Tibial nerve (tissue), 4 donors: Measurements from ENCODE around the gene ZNF92. TPM values are rescaled to one million over a fixed set of nuclear protein-coding genes. Genes with fewer than 3 reads are reported as not detected.
"Not testable (repeated sequence)": the region's sequence is repeated elsewhere in the genome, so short reads cannot be mapped to it uniquely, and the experiment has no call there.

Experiments used
- DNase-seq, 2 donors: peaks; one replicate each; pipeline ENCODE4 v3.0.0-alpha.2; 2019; ENCODE audit warnings: low spot score in 2 of 2
- H3K27ac ChIP-seq, 4 donors: fragments of 200-600 bp; sonication (generic) in 3 of 4; one replicate each; pipeline ENCODE4 v1.5.1; 2017 to 2019; ENCODE audit warnings: mild to moderate bottlenecking in 1 of 4
- H3K27me3 ChIP-seq, 2 donors: fragments of 200-600 bp; sonication (generic) in 1 of 2; one replicate each; pipeline versions ENCODE4 v1.5.1 to v1.6.0; 2017 to 2019
- H3K36me3 ChIP-seq, 3 donors: fragments of 200-600 bp; sonication (generic); one replicate each; pipeline ENCODE4 v1.5.1; 2018 to 2019
- H3K4me1 ChIP-seq, 4 donors: fragments of 200-600 bp; sonication (generic) in 3 of 4; one replicate each; pipeline ENCODE4 v1.5.1; 2017 to 2019
- H3K4me3 ChIP-seq, 4 donors: fragments of 200-600 bp; sonication (generic) in 3 of 4; one replicate each; pipeline ENCODE4 v1.5.1; 2017 to 2019; ENCODE audit warnings: mild to moderate bottlenecking in 1 of 4, moderate library complexity in 1 of 4
- H3K9me3 ChIP-seq, 4 donors: fragments of 200-600 bp; sonication (generic) in 3 of 4; one replicate each; pipeline ENCODE4 v1.5.1; 2017 to 2019
- EP300 ChIP-seq, 2 donors: sonication (generic); formaldehyde crosslinking; IDR thresholded peaks; one replicate each; pipeline ENCODE4 v1.6.1; 2017; ENCODE audit warnings: antibody characterized with exemption in 2 of 2, mild to moderate bottlenecking in 1 of 2
- POLR2A ChIP-seq, 2 donors: fragments of 450-650 bp; IDR thresholded peaks; one replicate each; pipeline ENCODE4 v1.6.1; 2017; ENCODE audit warnings: antibody characterized with exemption in 2 of 2, mild to moderate bottlenecking in 2 of 2, moderate library complexity in 2 of 2
- WGBS, 2 donors: methylation state at CpG; one replicate each; pipeline ENCODE4 v1.1.5; 2018; 5-methylcytosine and 5-hydroxymethylcytosine counted together
- total RNA-seq, 4 donors: library from RNA; depleted of rRNA; stranded (reverse); fragments of >200 nt; gene quantifications; one replicate each; pipeline ENCODE4 v1.1.0, GENCODE V29; 2016
- TF ChIP-seq, protein P1 (sequence below), 5 experiments: fragments of 200-600 bp in 3 of 5; fragments of 450-650 bp in 2 of 5; sonication (generic) in 3 of 5; IDR thresholded peaks; one replicate each; pipeline ENCODE4 v1.5.1; 2016 to 2019; ENCODE audit warnings: antibody characterized with exemption in 5 of 5, mild to moderate bottlenecking in 3 of 5, moderate library complexity in 2 of 5

ZNF92 gene
- total RNA-seq, 4 donors from 2014 or later: 3.9 to 7.9 (median 5.1) TPM

DNA sequence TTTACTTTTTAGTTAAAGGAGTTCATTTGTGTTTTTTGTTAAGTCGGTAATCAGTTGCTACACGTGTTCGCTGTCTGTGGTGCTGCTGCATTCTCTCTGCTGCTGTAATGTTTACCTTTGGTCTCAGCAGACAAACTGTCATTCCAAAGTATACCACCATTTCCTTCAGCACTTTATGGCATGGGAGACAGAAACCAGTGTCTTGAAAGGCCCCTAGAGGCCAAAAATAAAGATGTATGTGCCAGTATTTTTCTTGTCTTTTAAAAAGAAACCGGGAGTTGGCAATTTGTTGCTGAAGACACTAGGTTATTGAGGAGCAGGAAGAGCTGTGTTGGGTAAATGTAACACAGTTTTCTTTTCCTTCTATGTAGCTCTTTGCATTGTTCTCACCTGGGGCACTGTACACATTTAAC is 24.1 kb downstream of the ZNF92 start:
- peaks cover 0 to 75% (median 8%) of the 10 kb centered on the region in 4 donors for H3K9me3 ChIP-seq
- no peaks in the 10 kb centered on the region for H3K27me3 ChIP-seq
- H3K27ac ChIP-seq: no peak overlapping the region
- TF ChIP-seq POLR2A (IDR thresholded peaks at IDR 0.05): no peak
- TF ChIP-seq, protein P1, sequence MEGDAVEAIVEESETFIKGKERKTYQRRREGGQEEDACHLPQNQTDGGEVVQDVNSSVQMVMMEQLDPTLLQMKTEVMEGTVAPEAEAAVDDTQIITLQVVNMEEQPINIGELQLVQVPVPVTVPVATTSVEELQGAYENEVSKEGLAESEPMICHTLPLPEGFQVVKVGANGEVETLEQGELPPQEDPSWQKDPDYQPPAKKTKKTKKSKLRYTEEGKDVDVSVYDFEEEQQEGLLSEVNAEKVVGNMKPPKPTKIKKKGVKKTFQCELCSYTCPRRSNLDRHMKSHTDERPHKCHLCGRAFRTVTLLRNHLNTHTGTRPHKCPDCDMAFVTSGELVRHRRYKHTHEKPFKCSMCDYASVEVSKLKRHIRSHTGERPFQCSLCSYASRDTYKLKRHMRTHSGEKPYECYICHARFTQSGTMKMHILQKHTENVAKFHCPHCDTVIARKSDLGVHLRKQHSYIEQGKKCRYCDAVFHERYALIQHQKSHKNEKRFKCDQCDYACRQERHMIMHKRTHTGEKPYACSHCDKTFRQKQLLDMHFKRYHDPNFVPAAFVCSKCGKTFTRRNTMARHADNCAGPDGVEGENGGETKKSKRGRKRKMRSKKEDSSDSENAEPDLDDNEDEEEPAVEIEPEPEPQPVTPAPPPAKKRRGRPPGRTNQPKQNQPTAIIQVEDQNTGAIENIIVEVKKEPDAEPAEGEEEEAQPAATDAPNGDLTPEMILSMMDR (IDR thresholded peaks at IDR 0.05): no peak
- no peak for TF ChIP-seq EP300 (IDR thresholded peaks at IDR 0.05)
- no peak overlapping the region for H3K4me3 ChIP-seq
- DNase-seq: no peak
- 64 to 76% methylated on average over 4 of the region's 4 CpGs for WGBS, 2 donors
- H3K36me3 ChIP-seq: peaks cover 0 to 85% (median 19%) of the 10 kb centered on the region in 3 donors
- H3K4me1 ChIP-seq: no peaks in the 10 kb centered on the region

DNA sequence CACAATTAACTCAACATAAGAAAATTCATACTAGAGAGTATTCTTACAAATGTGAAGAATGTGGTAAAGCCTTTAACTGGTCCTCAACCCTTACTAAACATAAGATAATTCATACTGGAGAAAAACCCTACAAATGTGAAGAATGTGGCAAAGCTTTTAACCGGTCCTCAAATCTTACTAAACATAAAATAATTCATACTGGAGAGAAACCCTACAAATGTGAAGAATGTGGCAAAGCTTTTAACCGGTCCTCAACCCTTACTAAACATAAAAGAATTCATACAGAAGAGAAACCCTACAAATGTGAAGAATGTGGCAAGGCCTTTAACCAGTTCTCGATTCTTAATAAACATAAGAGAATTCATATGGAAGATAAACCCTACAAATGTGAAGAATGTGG is 25.0 kb downstream of the ZNF92 start:
- 52 to 59% methylated on average over 3 of the region's 3 CpGs for WGBS, 2 donors
- not testable (repeated sequence) for H3K27me3 ChIP-seq, DNase-seq, H3K27ac ChIP-seq, H3K4me3 ChIP-seq, H3K4me1 ChIP-seq
- Histone ChIP-seq H3K36me3 (peaks cover 0 to 77% (median 16%) of the 10 kb centered on the region in 3 donors), H3K9me3 (peaks cover 0 to 85% (median 11%) of the 10 kb centered on the region in 4 donors)

DNA sequence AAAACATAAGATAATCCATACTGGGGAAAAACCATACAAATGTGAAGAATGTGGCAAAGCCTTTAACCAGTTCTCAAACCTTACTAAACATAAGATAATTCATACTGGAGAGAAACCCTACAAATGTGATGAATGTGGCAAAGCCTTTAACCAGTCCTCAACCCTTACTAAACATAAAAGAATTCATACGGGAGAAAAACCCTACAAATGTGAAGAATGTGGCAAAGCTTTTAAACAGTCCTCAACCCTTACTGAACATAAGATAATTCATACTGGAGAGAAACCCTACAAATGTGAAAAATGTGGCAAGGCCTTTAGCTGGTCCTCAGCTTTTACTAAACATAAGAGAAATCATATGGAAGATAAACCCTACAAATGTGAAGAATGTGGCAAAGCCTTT is 25.4 kb downstream of the ZNF92 start:
- not testable (repeated sequence) for DNase-seq, H3K4me3 ChIP-seq, H3K27ac ChIP-seq, H3K4me1 ChIP-seq, H3K27me3 ChIP-seq
- Histone ChIP-seq H3K9me3 (peaks cover 0 to 89% (median 12%) of the 10 kb centered on the region in 4 donors), H3K36me3 (peaks cover 0 to 77% (median 16%) of the 10 kb centered on the region in 3 donors)
- 63 to 78% methylated on average over 1 of the region's 1 CpG for WGBS, 2 donors

DNA sequence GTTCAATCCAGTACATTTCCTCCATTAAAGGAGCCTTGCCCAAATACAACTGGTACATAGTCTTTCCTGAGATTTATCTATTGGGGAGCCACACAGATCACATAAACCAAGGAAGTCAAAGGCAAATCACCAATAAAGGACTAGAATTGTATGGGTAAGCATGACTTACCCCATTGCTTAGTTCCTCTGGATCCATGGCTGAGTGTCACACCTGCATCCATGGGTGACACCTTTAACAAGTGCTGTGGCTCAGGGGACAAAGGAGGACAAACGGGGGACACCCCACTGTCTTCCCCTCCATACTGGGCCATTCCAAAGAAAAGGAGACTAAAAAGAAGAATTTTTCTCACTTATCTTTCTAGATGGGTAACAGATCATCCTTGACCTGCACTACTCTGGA is 30.4 kb downstream of the ZNF92 start:
- no peak for DNase-seq
- H3K27ac ChIP-seq: no peak overlapping the region
- 63 to 77% methylated on average over 1 of the region's 1 CpG for WGBS, 2 donors
- TF ChIP-seq POLR2A (IDR thresholded peaks at IDR 0.05): no peak
- H3K36me3 ChIP-seq: peaks cover 0 to 32% (median 7%) of the 10 kb centered on the region in 3 donors
- peaks cover 0 to 86% (median 16%) of the 10 kb centered on the region in 4 donors for H3K9me3 ChIP-seq
- H3K4me3 ChIP-seq: no peak overlapping the region
- no peaks in the 10 kb centered on the region for H3K27me3 ChIP-seq
- H3K4me1 ChIP-seq: no peaks in the 10 kb centered on the region

DNA sequence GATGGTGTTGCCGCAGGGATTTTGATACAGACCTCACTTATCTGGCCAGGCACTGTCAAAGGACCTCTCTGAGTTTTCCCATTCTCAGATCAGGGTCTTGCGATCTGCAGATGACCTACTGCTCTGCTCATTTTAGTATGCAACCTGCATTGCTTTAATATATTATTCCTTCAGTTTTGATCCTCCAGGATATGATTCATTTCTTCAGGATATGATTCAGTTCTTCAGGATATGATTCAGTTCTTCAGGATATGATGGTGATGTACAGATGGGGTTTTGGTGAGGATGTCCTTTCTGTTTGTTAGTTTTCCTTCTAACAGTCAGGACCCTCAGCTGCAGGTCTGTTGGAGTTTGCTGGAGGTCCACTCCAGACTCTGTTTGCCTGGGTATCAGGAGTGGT is 33.1 kb downstream of the ZNF92 start:
- H3K4me3 ChIP-seq, H3K27ac ChIP-seq, H3K36me3 ChIP-seq, H3K4me1 ChIP-seq, H3K27me3 ChIP-seq, DNase-seq: not testable (repeated sequence)
- 95 to 96% methylated on average over 2 of the region's 2 CpGs for WGBS, 2 donors
- H3K9me3 ChIP-seq: peaks cover 0 to 64% (median 13%) of the 10 kb centered on the region in 4 donors

DNA sequence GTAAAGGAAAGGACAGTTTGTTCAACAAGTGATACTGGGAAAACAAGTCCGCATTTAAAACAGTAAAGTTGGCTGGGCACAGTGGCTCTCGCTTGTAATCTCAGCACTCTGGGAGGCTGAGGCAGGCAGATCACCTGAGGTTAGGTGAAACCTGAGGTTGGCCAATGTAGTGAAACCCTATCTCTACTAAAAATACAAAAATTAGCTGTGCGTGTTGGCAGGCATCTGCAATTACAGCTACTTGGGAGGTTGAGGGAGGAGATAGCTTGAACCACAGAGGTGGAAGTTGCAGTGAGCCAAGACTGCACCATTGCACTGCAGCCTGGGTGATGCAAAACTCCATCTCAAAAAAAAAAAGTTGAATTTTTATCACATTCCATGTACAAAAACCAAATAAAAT is 35.7 kb downstream of the ZNF92 start:
- H3K4me3 ChIP-seq: no peak overlapping the region
- no peak overlapping the region for H3K27ac ChIP-seq
- H3K27me3 ChIP-seq: no peaks in the 10 kb centered on the region
- TF ChIP-seq, protein P1 (IDR thresholded peaks at IDR 0.05): no peak
- TF ChIP-seq POLR2A (IDR thresholded peaks at IDR 0.05): no peak
- TF ChIP-seq EP300 (IDR thresholded peaks at IDR 0.05): no peak
- peaks cover 0 to 40% (median 6%) of the 10 kb centered on the region in 4 donors for H3K9me3 ChIP-seq
- H3K36me3 ChIP-seq: no peaks in the 10 kb centered on the region
- no peak for DNase-seq
- no peaks in the 10 kb centered on the region for H3K4me1 ChIP-seq
- WGBS, 2 donors: 91 to 95% methylated on average over 3 of the region's 3 CpGs

DNA sequence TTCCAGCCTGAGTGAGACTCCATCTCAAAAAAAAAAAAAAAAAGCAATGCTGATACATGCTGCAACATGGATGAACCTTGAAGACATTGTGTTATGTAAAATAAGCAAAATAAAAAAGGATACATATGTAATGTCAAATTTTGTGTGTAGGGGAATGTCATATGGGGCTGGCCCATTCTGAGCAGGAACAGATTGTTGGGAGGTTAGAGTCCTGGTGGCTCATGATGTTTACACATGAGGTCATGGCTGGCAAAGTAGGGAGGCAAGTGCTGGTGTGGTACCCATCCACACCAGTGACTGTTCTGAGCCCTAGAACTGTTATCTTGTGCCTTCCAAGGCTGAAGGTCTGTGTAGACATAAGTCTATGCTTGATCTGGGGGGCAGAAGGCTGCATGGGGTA is 37.6 kb downstream of the ZNF92 start:
- Histone ChIP-seq H3K4me3 (no peak overlapping the region), H3K36me3 (no peaks in the 10 kb centered on the region), H3K27ac (no peak overlapping the region), H3K9me3 (peaks cover 0 to 38% (median 0%) of the 10 kb centered on the region in 4 donors), H3K27me3 (no peaks in the 10 kb centered on the region), H3K4me1 (no peaks in the 10 kb centered on the region)
- TF ChIP-seq POLR2A (IDR thresholded peaks at IDR 0.05): no peak
- TF ChIP-seq, protein P1 (IDR thresholded peaks at IDR 0.05): no peak
- no peak for TF ChIP-seq EP300 (IDR thresholded peaks at IDR 0.05)
- DNase-seq: no peak
